Measurements from ENCODE around the gene CAMK2B.

Gene CAMK2B

GRCh38 chr7:44367475-44368043 is 42.2 kb upstream of the CAMK2B start:
- no peak for DNase-seq (ENCODE audit: low read depth)
- H3K4me3 ChIP-seq (ENCODE audit: low read depth, low read length), result no peak overlapping the region
- TF ChIP-seq, protein P1, sequence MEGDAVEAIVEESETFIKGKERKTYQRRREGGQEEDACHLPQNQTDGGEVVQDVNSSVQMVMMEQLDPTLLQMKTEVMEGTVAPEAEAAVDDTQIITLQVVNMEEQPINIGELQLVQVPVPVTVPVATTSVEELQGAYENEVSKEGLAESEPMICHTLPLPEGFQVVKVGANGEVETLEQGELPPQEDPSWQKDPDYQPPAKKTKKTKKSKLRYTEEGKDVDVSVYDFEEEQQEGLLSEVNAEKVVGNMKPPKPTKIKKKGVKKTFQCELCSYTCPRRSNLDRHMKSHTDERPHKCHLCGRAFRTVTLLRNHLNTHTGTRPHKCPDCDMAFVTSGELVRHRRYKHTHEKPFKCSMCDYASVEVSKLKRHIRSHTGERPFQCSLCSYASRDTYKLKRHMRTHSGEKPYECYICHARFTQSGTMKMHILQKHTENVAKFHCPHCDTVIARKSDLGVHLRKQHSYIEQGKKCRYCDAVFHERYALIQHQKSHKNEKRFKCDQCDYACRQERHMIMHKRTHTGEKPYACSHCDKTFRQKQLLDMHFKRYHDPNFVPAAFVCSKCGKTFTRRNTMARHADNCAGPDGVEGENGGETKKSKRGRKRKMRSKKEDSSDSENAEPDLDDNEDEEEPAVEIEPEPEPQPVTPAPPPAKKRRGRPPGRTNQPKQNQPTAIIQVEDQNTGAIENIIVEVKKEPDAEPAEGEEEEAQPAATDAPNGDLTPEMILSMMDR (IDR thresholded peaks at IDR 0.05; ENCODE audit: control insufficient read depth, extremely low read depth, insufficient read depth), result no peak

DNA sequence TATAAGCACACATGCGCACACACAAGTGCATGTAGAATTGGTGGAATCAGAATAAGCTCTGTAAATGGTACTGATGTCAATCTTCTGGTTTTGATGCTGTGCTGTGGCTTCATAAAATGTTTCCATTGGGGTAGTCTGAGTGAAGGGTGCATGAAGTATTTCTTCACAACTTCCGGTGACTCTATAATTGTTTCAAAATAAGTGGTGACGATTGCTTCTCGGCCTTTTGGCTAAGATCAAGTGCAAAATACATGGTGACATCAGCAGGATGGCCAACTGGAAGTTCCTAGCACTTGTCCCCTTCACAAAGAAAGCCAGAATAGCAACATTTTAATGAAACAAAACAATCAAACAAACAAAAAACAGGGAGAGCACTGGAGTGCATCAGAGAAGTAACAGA is 41.6 kb upstream of the CAMK2B start:
- no peak for DNase-seq (ENCODE audit: low read depth)
- TF ChIP-seq, protein P1 (IDR thresholded peaks at IDR 0.05; ENCODE audit: control insufficient read depth, extremely low read depth, insufficient read depth), result no peak
- H3K4me3 ChIP-seq (ENCODE audit: low read depth, low read length), result no peak overlapping the region

- TF ChIP-seq, protein P1 (IDR thresholded peaks at IDR 0.05; ENCODE audit: control insufficient read depth, extremely low read depth, insufficient read depth), result no peak
- H3K4me3 ChIP-seq (ENCODE audit: low read depth, low read length), result no peak overlapping the region
Measured at GRCh38 chr7:44353668-44354067, 28.3 kb upstream of the CAMK2B start.

GRCh38 chr7:44348851-44349781 is 23.7 kb upstream of the CAMK2B start:
- no peak overlapping the region for H3K4me3 ChIP-seq (ENCODE audit: low read depth, low read length)
- TF ChIP-seq, protein P1 (IDR thresholded peaks at IDR 0.05; ENCODE audit: control insufficient read depth, extremely low read depth, insufficient read depth), result no peak
- DNase-seq (ENCODE audit: low read depth), result no peak

More at GRCh38 chr7:44353668-44354067, 28.3 kb upstream of the CAMK2B start:
- no peak for DNase-seq (ENCODE audit: low read depth)

- TF ChIP-seq, protein P1 (IDR thresholded peaks at IDR 0.05; ENCODE audit: control insufficient read depth, extremely low read depth, insufficient read depth), result no peak
- DNase-seq (ENCODE audit: low read depth), result no peak
Measured at GRCh38 chr7:44348300-44348699, 22.9 kb upstream of the CAMK2B start.

DNA sequence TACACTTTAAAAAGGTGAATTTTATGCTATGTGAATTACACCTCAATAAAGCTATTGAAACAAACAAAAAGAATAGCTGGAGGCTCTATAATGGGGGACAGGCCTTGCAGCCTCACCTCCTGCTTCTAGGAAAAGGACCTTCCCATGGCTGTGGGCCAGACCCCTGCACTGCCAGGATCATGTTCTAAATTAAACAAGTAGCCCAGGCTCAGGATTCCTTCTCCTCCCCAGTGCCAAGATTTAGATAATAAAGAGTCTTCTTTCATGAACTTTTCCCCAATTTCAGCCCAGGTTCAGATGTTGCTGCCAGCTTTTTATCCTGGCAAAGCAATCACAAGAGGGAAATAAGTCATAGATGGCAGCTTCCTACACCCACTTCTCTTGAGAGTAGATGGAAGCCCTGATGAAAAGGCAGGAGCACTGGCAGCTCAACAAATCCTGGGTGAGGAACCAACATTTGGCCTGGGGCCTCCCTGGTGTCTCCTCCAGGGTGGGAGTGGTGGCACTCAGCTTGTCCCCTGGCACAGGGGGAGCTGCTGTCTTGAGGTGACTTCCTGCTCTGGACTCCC is 22.2 kb upstream of the CAMK2B start:
- TF ChIP-seq, protein P1 (IDR thresholded peaks at IDR 0.05; ENCODE audit: control insufficient read depth, extremely low read depth, insufficient read depth), result no peak
- no peak overlapping the region for H3K4me3 ChIP-seq (ENCODE audit: low read depth, low read length)
- no peak for DNase-seq (ENCODE audit: low read depth)

More at GRCh38 chr7:44348300-44348699, 22.9 kb upstream of the CAMK2B start:
- H3K4me3 ChIP-seq (ENCODE audit: low read depth, low read length), result no peak overlapping the region
